SJSA1 (cell line): ENCODE data around the gene NPIPA8. TPM values are rescaled to one million over a fixed set of nuclear protein-coding genes. Genes with fewer than 3 reads are reported as not detected.
"Not testable (repeated sequence)": the region's sequence is repeated elsewhere in the genome, so short reads cannot be mapped to it uniquely, and the experiment has no call there.

Experiments used
- DNase-seq, 2 experiments: peaks; one replicate each; pipeline ENCODE4 v3.0.0-alpha.2; 2015 to 2020; ENCODE audit warnings: low spot score in 2 of 2, low read depth in 1 of 2
- H3K27ac ChIP-seq: fragments of 250-450 bp; sonication (Bioruptor Pico); 2 replicates; pipeline ENCODE4 v1.5.1; 2020; ENCODE audit warnings: mild to moderate bottlenecking, moderate library complexity
- H3K27me3 ChIP-seq: fragments of 250-450 bp; sonication (Bioruptor Pico); replicated peaks from 2 replicates; pipeline ENCODE4 v1.5.1; 2020; ENCODE audit warnings: mild to moderate bottlenecking, moderate library complexity
- H3K36me3 ChIP-seq: fragments of 250-450 bp; sonication (Bioruptor Pico); 2 replicates; pipeline ENCODE4 v1.5.1; 2020; ENCODE audit warnings: mild to moderate bottlenecking
- H3K4me1 ChIP-seq: fragments of 250-450 bp; sonication (Bioruptor Pico); replicated peaks from 2 replicates; pipeline ENCODE4 v1.6.1; 2021; ENCODE audit warnings: mild to moderate bottlenecking
- H3K4me3 ChIP-seq: fragments of 250-450 bp; sonication (Bioruptor Pico); 2 replicates; pipeline ENCODE4 v1.5.1; 2020; ENCODE audit warnings: mild to moderate bottlenecking
- H3K9me3 ChIP-seq: fragments of 250-450 bp; sonication (Bioruptor Pico); replicated peaks from 2 replicates; pipeline ENCODE4 v1.5.1; 2020; ENCODE audit warnings: mild to moderate bottlenecking
- total RNA-seq: library from RNA; depleted of rRNA; stranded (reverse); fragments of >200 nt; shearing (Covaris generic); gene quantifications from 2 replicates; pipeline ENCODE4 v1.2.3, GENCODE V29; 2014; rRNA removed

NPIPA8 gene
- total RNA-seq, 1 experiment from 2014 or later, result not detected

DNA sequence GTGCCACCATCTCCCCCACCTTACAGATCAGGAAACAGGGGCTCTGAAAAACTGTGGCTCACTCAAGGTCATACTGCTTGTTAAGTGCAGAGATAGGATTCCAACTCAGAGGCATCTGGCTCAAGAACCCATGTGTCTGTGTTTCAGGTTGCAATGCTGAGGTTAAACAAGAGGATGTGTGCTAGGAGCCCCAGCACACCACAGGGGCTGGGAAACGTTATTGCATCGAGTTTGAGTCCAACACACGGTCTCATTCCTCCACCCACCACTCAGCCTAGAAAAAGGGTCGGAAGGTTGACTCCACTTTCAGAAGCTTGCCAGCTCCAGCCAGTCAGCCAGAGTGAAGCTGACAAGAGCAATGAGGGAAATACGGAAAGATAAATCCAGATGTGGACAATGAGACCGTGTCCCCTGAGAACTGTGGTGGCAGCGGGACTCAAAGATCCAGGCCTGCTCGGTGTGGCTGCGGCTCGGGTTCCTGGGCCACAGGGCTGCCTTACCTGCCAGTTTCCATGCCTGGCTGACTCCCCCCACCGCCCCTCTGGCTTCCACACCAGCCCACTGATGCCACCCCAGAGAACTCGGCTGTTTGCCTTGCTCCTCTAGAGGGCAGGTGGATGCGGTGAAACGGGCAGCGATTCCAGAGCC lies 33.4 kb downstream of the NPIPA8 start:
- H3K4me3 ChIP-seq, H3K9me3 ChIP-seq, H3K36me3 ChIP-seq, H3K4me1 ChIP-seq, DNase-seq, H3K27me3 ChIP-seq, H3K27ac ChIP-seq: not testable (repeated sequence)

DNA sequence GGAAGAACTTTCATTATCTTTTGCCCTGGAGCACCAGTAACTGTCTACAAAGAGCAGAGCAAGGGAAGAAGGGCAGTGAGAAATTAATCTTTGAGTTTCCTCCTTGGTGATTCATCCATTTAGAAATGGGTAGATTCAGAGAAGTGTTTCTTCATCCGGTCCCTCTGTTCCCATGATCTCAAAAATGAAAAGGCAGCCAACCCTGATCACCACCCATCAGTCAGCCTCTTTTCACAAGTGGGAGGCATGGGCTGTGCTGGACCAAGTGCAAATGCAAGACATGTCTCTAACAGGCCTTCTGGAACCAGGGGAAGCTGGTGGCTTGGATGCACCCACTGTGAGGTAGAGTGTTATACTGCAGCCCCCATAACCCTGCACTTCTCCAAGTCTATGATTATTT lies 38.8 kb downstream of the NPIPA8 start:
- not testable (repeated sequence) for H3K36me3 ChIP-seq, H3K27me3 ChIP-seq, H3K4me1 ChIP-seq, H3K27ac ChIP-seq, H3K9me3 ChIP-seq, DNase-seq, H3K4me3 ChIP-seq

DNA sequence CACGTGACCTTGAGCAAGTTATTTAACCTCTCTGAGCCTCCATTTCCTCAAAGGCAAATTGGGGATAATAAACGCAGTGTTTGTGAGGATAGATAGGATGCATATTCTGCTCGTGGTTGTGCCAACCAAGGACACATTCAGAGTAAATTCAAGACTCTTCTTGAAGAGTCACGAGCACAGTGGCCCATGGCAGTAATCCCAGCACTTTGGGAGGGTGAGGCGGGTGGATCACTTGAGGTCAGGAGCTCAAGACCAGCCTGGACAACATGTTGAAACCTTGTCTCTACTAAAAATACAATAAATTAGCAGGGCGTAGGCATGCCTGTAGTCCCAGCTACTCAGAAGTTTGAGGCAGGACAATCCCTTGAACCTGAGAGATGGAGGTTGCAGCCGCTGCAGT lies 39.6 kb downstream of the NPIPA8 start:
- H3K4me3 ChIP-seq, H3K9me3 ChIP-seq, DNase-seq, H3K36me3 ChIP-seq, H3K4me1 ChIP-seq, H3K27ac ChIP-seq, H3K27me3 ChIP-seq: not testable (repeated sequence)

DNA sequence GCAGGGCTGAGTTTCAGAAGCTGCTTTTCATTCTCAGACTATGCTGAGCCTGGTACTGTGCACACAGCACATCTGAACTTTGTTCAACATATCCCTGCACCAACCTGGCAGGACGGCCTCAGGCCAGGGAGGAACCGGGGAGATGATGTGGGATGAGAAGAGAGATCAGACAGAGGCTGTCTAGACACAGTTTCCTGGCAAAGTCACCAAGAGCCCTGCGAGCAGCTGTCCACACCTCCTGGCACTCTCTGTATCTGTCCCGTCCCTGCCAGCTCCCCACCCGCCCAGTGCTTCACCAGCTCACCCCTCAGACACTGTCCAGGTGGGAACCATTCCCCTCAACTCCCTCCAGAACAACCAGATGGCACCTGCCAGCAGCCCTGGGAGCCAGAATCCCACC lies 42.2 kb downstream of the NPIPA8 start:
- DNase-seq, H3K27me3 ChIP-seq, H3K27ac ChIP-seq, H3K9me3 ChIP-seq, H3K4me1 ChIP-seq, H3K36me3 ChIP-seq, H3K4me3 ChIP-seq: not testable (repeated sequence)

DNA sequence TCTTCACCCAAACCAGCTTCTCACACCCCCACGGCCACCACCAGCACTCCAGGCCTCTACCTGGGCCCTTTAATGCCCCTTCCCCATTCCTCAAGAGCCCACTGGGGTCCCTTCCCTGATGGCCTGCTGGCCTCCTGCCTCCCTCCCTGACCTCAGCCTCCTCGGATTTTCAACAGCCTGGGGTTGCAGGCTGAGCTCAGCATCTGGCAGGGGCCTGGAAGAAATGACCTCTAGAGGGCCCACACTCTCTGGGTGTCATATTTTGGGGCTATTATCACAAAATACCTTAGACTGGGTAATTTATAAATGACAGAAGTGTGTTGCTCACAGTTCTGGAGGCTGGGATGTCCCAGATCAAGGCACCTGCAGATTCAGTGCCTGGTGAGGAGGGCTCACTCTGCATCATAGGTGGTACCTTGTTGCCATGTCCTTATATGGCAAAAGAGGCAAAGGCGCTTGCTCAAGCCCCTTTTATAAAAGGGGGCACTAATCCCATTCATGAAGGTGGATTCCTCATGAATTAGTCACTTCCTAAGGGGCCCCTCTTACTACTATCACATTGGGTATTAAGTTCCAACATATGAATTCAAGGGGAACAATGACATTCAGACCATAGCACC lies 43.1 kb downstream of the NPIPA8 start:
- H3K4me3 ChIP-seq, H3K9me3 ChIP-seq, H3K4me1 ChIP-seq, H3K27me3 ChIP-seq, H3K36me3 ChIP-seq, H3K27ac ChIP-seq, DNase-seq: not testable (repeated sequence)

DNA sequence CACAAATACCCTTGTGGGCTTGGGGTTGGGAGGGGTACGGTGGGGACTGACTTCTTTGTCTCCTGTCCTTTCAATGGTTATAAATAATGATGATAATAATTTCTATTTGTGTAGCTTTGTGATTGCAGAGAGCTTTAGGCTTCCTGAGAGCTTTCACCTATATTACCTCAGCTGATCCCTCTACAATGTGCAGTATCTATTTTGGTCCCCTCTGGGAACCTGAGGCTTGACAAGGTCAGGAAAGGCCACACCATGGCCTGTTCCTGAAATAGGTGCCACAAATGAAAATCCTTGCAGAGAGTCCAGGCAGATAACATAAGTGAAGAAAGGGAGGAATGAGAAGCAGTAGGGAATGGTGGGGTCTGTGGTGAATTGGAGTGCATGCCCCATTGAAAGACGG lies 45.6 kb downstream of the NPIPA8 start:
- not testable (repeated sequence) for H3K4me1 ChIP-seq, H3K36me3 ChIP-seq, DNase-seq, H3K4me3 ChIP-seq, H3K27ac ChIP-seq, H3K9me3 ChIP-seq, H3K27me3 ChIP-seq

DNA sequence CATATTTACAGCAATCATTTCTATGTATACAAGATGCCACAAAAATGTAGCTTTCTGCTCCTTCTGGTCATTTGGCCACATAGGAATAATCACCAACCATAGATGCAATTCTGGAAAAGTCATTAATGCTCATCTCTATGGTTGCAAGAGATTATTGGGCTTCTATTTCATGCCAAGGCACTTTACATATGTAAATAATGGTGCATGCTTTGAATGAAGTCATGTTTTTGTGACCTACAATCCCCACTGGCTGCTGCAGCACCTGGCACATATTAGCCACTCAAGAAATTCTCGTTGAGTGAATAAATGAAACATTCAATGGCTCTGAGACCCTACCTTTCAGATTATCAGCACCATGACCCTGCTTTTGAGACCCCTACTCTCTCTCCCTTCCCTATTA lies 50.2 kb downstream of the NPIPA8 start:
- not testable (repeated sequence) for DNase-seq, H3K27ac ChIP-seq, H3K9me3 ChIP-seq, H3K4me3 ChIP-seq, H3K4me1 ChIP-seq, H3K36me3 ChIP-seq, H3K27me3 ChIP-seq

DNA sequence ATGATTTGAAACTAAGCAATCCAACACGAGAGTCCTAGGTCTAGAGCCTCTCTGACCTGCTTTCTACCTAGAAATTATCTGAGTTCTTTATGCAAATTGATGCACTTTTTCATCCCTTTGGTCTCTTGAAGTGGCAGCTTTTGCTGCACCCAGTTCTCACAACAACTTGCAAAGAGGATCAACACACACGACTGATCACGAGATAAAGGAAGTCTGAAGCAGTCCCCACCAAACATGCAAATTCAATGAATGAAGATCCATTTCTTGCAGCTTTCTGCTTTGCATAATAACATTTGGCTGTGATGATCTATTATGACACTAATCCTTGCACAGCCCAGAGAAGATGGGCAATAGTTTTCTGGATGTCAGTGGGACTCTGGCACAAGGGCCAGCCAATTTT lies 56.2 kb downstream of the NPIPA8 start:
- not testable (repeated sequence) for DNase-seq, H3K4me1 ChIP-seq, H3K9me3 ChIP-seq, H3K27ac ChIP-seq, H3K27me3 ChIP-seq, H3K4me3 ChIP-seq, H3K36me3 ChIP-seq

DNA sequence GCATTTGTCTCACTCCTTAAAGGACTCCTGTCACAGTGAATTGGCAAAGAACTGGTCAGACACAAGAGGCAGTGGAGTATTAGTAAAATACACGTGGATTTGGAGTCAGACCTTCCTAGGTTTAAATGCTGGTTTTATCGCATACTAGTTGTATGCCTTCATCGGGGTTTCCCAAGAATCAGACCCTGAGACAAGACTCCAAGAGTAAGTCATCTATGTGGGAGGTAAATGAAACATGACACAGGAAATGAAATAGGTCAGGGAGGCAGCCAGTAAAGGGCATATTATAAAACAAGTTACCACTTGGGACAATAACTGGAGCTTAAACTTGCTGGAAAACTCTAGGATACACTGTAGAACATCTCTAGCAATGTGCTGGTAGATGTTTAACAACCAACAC lies 59.8 kb downstream of the NPIPA8 start:
- not testable (repeated sequence) for H3K4me1 ChIP-seq, DNase-seq, H3K36me3 ChIP-seq, H3K9me3 ChIP-seq, H3K27ac ChIP-seq, H3K27me3 ChIP-seq, H3K4me3 ChIP-seq

DNA sequence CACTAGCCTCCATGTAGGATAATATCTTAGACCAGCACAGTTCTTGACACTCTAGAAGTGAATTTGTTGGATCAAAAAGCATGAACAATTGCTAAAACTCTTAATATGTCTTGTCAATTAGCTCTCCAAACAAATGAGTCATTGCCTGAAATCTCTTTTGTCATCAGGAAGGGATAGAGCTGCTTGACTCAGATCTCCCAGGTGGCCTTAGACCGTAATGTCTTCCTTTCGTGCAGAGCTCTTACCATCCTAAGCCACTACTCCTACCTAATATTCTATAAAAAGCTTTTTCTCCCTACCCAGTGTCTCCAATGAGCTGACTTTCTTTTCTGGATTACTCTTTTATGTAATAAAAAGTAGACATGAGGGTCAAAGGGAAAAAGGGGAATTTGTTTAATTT lies 66.4 kb downstream of the NPIPA8 start:
- H3K4me3 ChIP-seq, H3K4me1 ChIP-seq, H3K27ac ChIP-seq, H3K36me3 ChIP-seq, DNase-seq, H3K27me3 ChIP-seq, H3K9me3 ChIP-seq: not testable (repeated sequence)

Other genes starting within 250 kb of the NPIPA8 start
- gene NOMO2, start 225.4 kb upstream of the NPIPA8 start, total RNA-seq, result 113 and 145 TPM in 2 replicates